MM.1S (cell line): Measurements from ENCODE around the gene TMEM150C.

Experiments used
- EZH2 ChIP-seq: fragments of 300-600 bp; sonication (generic); optimal IDR thresholded peaks from 2 replicates; pipeline ENCODE3; 2017; ENCODE audit warnings: low read depth, mild to moderate bottlenecking, antibody characterized with exemption, low read length, mixed read lengths
- TF ChIP-seq, protein P1 (sequence below): fragments of 300-600 bp; sonication (generic); IDR thresholded peaks from 2 replicates; pipeline ENCODE4 v1.5.1; 2016; ENCODE audit warnings: antibody characterized with exemption, low read length, mixed read lengths

DNA sequence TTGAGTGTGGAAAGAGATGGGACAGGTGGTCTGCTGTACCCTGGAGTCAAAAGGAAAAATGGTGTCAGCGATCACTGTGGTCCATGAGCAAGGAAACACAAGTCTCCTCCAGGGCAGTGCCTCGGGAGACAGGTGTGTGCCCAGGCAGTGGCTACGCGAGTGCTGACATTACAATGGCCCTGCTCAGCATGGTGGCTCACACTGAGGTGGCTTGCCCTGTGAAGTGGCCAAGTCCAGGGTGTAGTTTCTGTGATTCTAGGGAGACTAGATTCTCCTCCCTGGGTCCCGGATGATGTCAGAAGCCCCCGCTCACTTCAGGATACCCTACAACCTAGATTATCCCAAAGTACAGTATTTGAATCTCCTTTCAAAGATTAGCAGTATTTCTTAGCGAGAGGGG is 44.8 kb upstream of the TMEM150C start:
- TF ChIP-seq, protein P1, sequence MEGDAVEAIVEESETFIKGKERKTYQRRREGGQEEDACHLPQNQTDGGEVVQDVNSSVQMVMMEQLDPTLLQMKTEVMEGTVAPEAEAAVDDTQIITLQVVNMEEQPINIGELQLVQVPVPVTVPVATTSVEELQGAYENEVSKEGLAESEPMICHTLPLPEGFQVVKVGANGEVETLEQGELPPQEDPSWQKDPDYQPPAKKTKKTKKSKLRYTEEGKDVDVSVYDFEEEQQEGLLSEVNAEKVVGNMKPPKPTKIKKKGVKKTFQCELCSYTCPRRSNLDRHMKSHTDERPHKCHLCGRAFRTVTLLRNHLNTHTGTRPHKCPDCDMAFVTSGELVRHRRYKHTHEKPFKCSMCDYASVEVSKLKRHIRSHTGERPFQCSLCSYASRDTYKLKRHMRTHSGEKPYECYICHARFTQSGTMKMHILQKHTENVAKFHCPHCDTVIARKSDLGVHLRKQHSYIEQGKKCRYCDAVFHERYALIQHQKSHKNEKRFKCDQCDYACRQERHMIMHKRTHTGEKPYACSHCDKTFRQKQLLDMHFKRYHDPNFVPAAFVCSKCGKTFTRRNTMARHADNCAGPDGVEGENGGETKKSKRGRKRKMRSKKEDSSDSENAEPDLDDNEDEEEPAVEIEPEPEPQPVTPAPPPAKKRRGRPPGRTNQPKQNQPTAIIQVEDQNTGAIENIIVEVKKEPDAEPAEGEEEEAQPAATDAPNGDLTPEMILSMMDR: no peak
- TF ChIP-seq EZH2: no peak
